Trophoblast cell (in vitro differentiated cells and primary cell): ENCODE results near the gene DISC1.
"Not testable (repeated sequence)": the region's sequence is repeated elsewhere in the genome, so short reads cannot be mapped to it uniquely, and the experiment has no call there.

Experiments
- DNase-seq, 2 donors: peaks; one replicate each; pipeline ENCODE4 v3.0.0-alpha.2; 2016
- H2AFZ ChIP-seq: 2 replicates; pipeline ENCODE4 v1.6.1; 2013; ENCODE audit warnings: low read length, moderate library complexity, mild to moderate bottlenecking; ENCODE audit not compliant: insufficient read depth, poor library complexity
- H2AK5ac ChIP-seq: 2 replicates; pipeline ENCODE4 v1.6.1; 2013; ENCODE audit warnings: mild to moderate bottlenecking, low read length
- H2BK120ac ChIP-seq: 2 replicates; pipeline ENCODE4 v1.6.1; 2013; ENCODE audit warnings: low read length, mild to moderate bottlenecking, moderate library complexity; ENCODE audit not compliant: insufficient read depth, poor library complexity
- H2BK12ac ChIP-seq: 2 replicates; pipeline ENCODE4 v1.6.1; 2013; ENCODE audit warnings: mild to moderate bottlenecking, low read length, moderate library complexity
- H2BK5ac ChIP-seq: 2 replicates; pipeline ENCODE4 v1.6.1; 2013; ENCODE audit warnings: low read length, low read depth, moderate library complexity, mild to moderate bottlenecking; ENCODE audit not compliant: poor library complexity
- H3K14ac ChIP-seq: 2 replicates; pipeline ENCODE4 v1.6.1; 2013; ENCODE audit warnings: mild to moderate bottlenecking, low read length
- H3K18ac ChIP-seq: 2 replicates; pipeline ENCODE4 v1.6.1; 2013; ENCODE audit warnings: mild to moderate bottlenecking, low read length
- H3K23ac ChIP-seq: 2 replicates; pipeline ENCODE4 v1.6.1; 2013; ENCODE audit warnings: low read length
- H3K27ac ChIP-seq: 2 replicates; pipeline ENCODE4 v1.5.1; 2013; ENCODE audit warnings: low read depth, mild to moderate bottlenecking, inconsistent platforms, low read length, moderate library complexity
- H3K27me3 ChIP-seq: 2 replicates; pipeline ENCODE4 v1.6.1; 2013; ENCODE audit warnings: inconsistent platforms, mild to moderate bottlenecking, low read length, moderate library complexity; ENCODE audit not compliant: insufficient read depth
- H3K36me3 ChIP-seq, 2 experiments: 1 replicate in 1 of 2; 2 replicates in 1 of 2; pipeline ENCODE4 v1.6.1; 2013; ENCODE audit warnings: low read length in 2 of 2, mild to moderate bottlenecking in 2 of 2, moderate library complexity in 1 of 2; ENCODE audit not compliant: insufficient read depth in 2 of 2, control insufficient read depth in 1 of 2
- H3K4ac ChIP-seq: 2 replicates; pipeline ENCODE4 v1.6.1; 2013; ENCODE audit warnings: low read depth, mild to moderate bottlenecking, low read length, moderate library complexity
- H3K4me1 ChIP-seq, 2 experiments: 1 replicate in 1 of 2; 2 replicates in 1 of 2; pipeline ENCODE4 v1.6.1; 2013; ENCODE audit warnings: low read length in 2 of 2, mild to moderate bottlenecking in 2 of 2, moderate library complexity in 1 of 2; ENCODE audit not compliant: insufficient read depth in 2 of 2, control insufficient read depth in 1 of 2
- H3K4me2 ChIP-seq: 2 replicates; pipeline ENCODE4 v1.6.1; 2013; ENCODE audit warnings: inconsistent platforms, mild to moderate bottlenecking, low read length, moderate library complexity
- H3K4me3 ChIP-seq: 2 replicates; pipeline ENCODE4 v1.5.1; 2013; ENCODE audit warnings: mild to moderate bottlenecking, low read depth, low read length, inconsistent platforms
- H3K79me1 ChIP-seq: one replicate; pipeline ENCODE4 v1.6.1; 2013; ENCODE audit warnings: low read length
- H3K79me2 ChIP-seq: 2 replicates; pipeline ENCODE4 v1.6.1; 2013; ENCODE audit warnings: low read length, mild to moderate bottlenecking; ENCODE audit not compliant: control insufficient read depth, insufficient read depth, poor library complexity
- H3K9ac ChIP-seq: 2 replicates; pipeline ENCODE4 v1.6.1; 2013; ENCODE audit warnings: mild to moderate bottlenecking, low read length
- H3K9me3 ChIP-seq: 2 replicates; pipeline ENCODE4 v1.6.1; 2013; ENCODE audit warnings: low read depth, mild to moderate bottlenecking, control low read depth, inconsistent platforms, low read length; ENCODE audit not compliant: insufficient read depth
- H4K12ac ChIP-seq: 2 replicates; pipeline ENCODE4 v1.6.1; 2013; ENCODE audit warnings: low read depth, mild to moderate bottlenecking, low read length, moderate library complexity
- H4K8ac ChIP-seq: 2 replicates; pipeline ENCODE4 v1.6.1; 2013; ENCODE audit warnings: low read depth, mild to moderate bottlenecking, low read length, moderate library complexity
- H4K91ac ChIP-seq: one replicate; pipeline ENCODE4 v1.6.1; 2013; ENCODE audit warnings: low read depth, mild to moderate bottlenecking, low read length, moderate library complexity
- WGBS: extraction: QIAGEN DNeasy Blood & Tissue Kit; methylation state at CpG from one replicate; pipeline ENCODE4 v1.1.7; 2013; ENCODE audit warnings: missing lambda C conversion rate; ENCODE audit not compliant: insufficient read length, insufficient coverage; ENCODE audit errors: extremely low coverage; 5-methylcytosine and 5-hydroxymethylcytosine counted together

Gene DISC1

GRCh38 chr1:231618609-231619256 lies 7.9 kb upstream of the DISC1 start:
- Histone ChIP-seq H2BK5ac (no peak overlapping the region), H3K9me3 (no peaks in the 10 kb centered on the region), H3K4me3 (no peak overlapping the region), H3K4ac (no peak overlapping the region), H4K12ac (no peak overlapping the region), H4K8ac (no peak overlapping the region), H3K79me2 (no peaks in the 10 kb centered on the region), H3K79me1 (no peaks in the 10 kb centered on the region), H3K9ac (no peak overlapping the region), H4K91ac (no peak overlapping the region), H2AK5ac (no peak overlapping the region), H3K27ac (no peak overlapping the region), H3K23ac (no peak overlapping the region), H2BK12ac (no peak overlapping the region), H3K27me3 (no peaks in the 10 kb centered on the region), H2AFZ (no peak overlapping the region), H3K4me2 (no peak overlapping the region), H3K14ac (no peak overlapping the region), H3K4me1 (no peaks in the 10 kb centered on the region), H2BK120ac (no peak overlapping the region), H3K18ac (no peak overlapping the region), H3K36me3 (no peaks in the 10 kb centered on the region)
- no peak for DNase-seq
- no CpG with 5 or more reads among the region's 7 CpGs for WGBS

GRCh38 chr1:231619257-231619634 lies 7.3 kb upstream of the DISC1 start:
- Histone ChIP-seq H3K4me3 (no peak overlapping the region), H2BK12ac (no peak overlapping the region), H3K18ac (no peak overlapping the region), H3K36me3 (no peaks in the 10 kb centered on the region), H4K12ac (no peak overlapping the region), H3K9me3 (no peaks in the 10 kb centered on the region), H3K4ac (no peak overlapping the region), H2BK120ac (no peak overlapping the region), H2BK5ac (no peak overlapping the region), H3K27ac (no peak overlapping the region), H3K4me2 (no peak overlapping the region), H4K8ac (no peak overlapping the region), H3K4me1 (no peaks in the 10 kb centered on the region), H3K9ac (no peak overlapping the region), H2AFZ (no peak overlapping the region), H3K27me3 (no peaks in the 10 kb centered on the region), H3K79me2 (no peaks in the 10 kb centered on the region), H3K79me1 (no peaks in the 10 kb centered on the region), H4K91ac (no peak overlapping the region), H3K23ac (no peak overlapping the region), H3K14ac (no peak overlapping the region), H2AK5ac (no peak overlapping the region)
- no peak for DNase-seq

- H3K4me1 ChIP-seq, H3K4ac ChIP-seq, H2BK120ac ChIP-seq, H3K79me2 ChIP-seq, H3K36me3 ChIP-seq, H3K4me3 ChIP-seq, H3K4me2 ChIP-seq, H3K27ac ChIP-seq, H2AFZ ChIP-seq, DNase-seq, H4K12ac ChIP-seq, H3K27me3 ChIP-seq, H2AK5ac ChIP-seq, H3K9me3 ChIP-seq, H2BK12ac ChIP-seq, H3K14ac ChIP-seq, H4K8ac ChIP-seq, H3K23ac ChIP-seq, H3K9ac ChIP-seq, H2BK5ac ChIP-seq, H3K18ac ChIP-seq, H3K79me1 ChIP-seq, H4K91ac ChIP-seq: not testable (repeated sequence)
- WGBS, result no CpG with 5 or more reads among the region's 4 CpGs
Measured at GRCh38 chr1:231625042-231625441, 1.5 kb upstream of the DISC1 start.

- H3K9ac ChIP-seq, result no peak overlapping the region
- H2BK120ac ChIP-seq, result no peak overlapping the region
Measured at GRCh38 chr1:231625975-231626534, 535 bp upstream of the DISC1 start.

More at GRCh38 chr1:231625975-231626534, 535 bp upstream of the DISC1 start:
- no peak overlapping the region for H2AK5ac ChIP-seq
- H3K4me3 ChIP-seq, result no peak overlapping the region
- H3K18ac ChIP-seq, result no peak overlapping the region
- no peak overlapping the region for H3K14ac ChIP-seq
- peak overlapping the region; percentile 86 for H3K4me2 ChIP-seq
- H3K4ac ChIP-seq, result no peak overlapping the region
- H4K12ac ChIP-seq, result no peak overlapping the region
- no peak overlapping the region for H2BK5ac ChIP-seq
- H4K8ac ChIP-seq, result no peak overlapping the region
- H3K27ac ChIP-seq, result no peak overlapping the region
- no peak overlapping the region for H3K23ac ChIP-seq
- WGBS, result no CpG with 5 or more reads among the region's 7 CpGs
- no peak overlapping the region for H4K91ac ChIP-seq
- no peaks in the 10 kb centered on the region for H3K9me3 ChIP-seq
- H3K4me1 ChIP-seq, result peaks cover 0 to 5% of the 10 kb centered on the region in 2 experiments
- H3K27me3 ChIP-seq, result no peaks in the 10 kb centered on the region
- no peak for DNase-seq
- peaks cover 5% of the 10 kb centered on the region for H3K79me2 ChIP-seq
- no peak overlapping the region for H2BK12ac ChIP-seq
- H3K79me1 ChIP-seq, result peaks cover 6% of the 10 kb centered on the region
- H2AFZ ChIP-seq, result no peak overlapping the region
- no peaks in the 10 kb centered on the region for H3K36me3 ChIP-seq
